ENCODE measurements around the gene TMEM101.

DNA sequence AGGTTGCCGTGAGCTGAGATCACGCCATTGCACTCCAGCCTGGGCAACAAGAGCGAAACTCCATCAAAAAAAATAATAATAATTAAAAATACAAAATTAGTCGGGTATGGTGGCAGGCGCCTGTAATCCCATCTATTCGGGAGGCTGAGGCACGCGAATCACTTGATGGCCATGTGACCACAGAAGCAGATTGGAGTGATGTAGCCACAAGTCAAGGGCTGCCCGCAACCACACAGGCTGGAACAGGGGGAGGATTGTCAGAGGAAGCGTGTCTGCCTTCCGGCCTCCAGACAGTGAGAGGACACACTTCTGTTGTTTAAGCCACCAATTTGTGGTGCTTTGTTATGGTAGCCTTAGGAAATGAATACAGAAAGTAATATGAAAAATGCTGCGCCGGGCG lies 22.1 kb downstream of the TMEM101 start:
- TF ChIP-seq TAF1 (IDR thresholded peaks at IDR 0.05; ENCODE audit: borderline replicate concordance, low read depth, low read length) (no peak), POLR2A (IDR thresholded peaks at IDR 0.05; ENCODE audit: low read depth, low read length) (no peak)

All from GM12892 (cell line).